HG03064 (cell line): ENCODE data around the gene TSPAN18.

Source experiments
- ATAC-seq: cut with Tn5 transposase; IDR thresholded peaks from one replicate; pipeline ENCODE4 v1.9.1; 2021; ENCODE audit warnings: low read depth; ENCODE audit not compliant: unreplicated experiment

Gene TSPAN18

GRCh38 chr11:44837661-44838060 lies 110.9 kb downstream of the TSPAN18 start:
- ATAC-seq = no peak

- ATAC-seq = no peak
Observed at GRCh38 chr11:44839458-44840084, 112.8 kb downstream of the TSPAN18 start.

GRCh38 chr11:44840085-44840478 lies 113.3 kb downstream of the TSPAN18 start:
- ATAC-seq = no peak

- ATAC-seq = no peak
Observed at GRCh38 chr11:44840521-44841251, 113.9 kb downstream of the TSPAN18 start.

- ATAC-seq = no peak
Observed at GRCh38 chr11:44842220-44842619, 115.5 kb downstream of the TSPAN18 start.

- no peak for ATAC-seq
Observed at GRCh38 chr11:44846852-44847251, 120.1 kb downstream of the TSPAN18 start.

GRCh38 chr11:44847316-44847715 lies 120.6 kb downstream of the TSPAN18 start:
- no peak for ATAC-seq

GRCh38 chr11:44848203-44848962 lies 121.6 kb downstream of the TSPAN18 start:
- no peak for ATAC-seq

GRCh38 chr11:44848963-44849350 lies 122.2 kb downstream of the TSPAN18 start:
- no peak for ATAC-seq

GRCh38 chr11:44849424-44849823 lies 122.7 kb downstream of the TSPAN18 start:
- no peak for ATAC-seq

GRCh38 chr11:44849922-44850321 lies 123.2 kb downstream of the TSPAN18 start:
- no peak for ATAC-seq

- ATAC-seq = no peak
Observed at GRCh38 chr11:44851496-44851895, 124.7 kb downstream of the TSPAN18 start.

- no peak for ATAC-seq
Observed at GRCh38 chr11:44852159-44852747, 125.5 kb downstream of the TSPAN18 start.

GRCh38 chr11:44852952-44853351 lies 126.2 kb downstream of the TSPAN18 start:
- no peak for ATAC-seq

GRCh38 chr11:44853666-44854065 lies 126.9 kb downstream of the TSPAN18 start:
- ATAC-seq = no peak

- no peak for ATAC-seq
Observed at GRCh38 chr11:44854086-44854485, 127.3 kb downstream of the TSPAN18 start.

- no peak for ATAC-seq
Observed at GRCh38 chr11:44854741-44855492, 128.2 kb downstream of the TSPAN18 start.

GRCh38 chr11:44855493-44855849 lies 128.7 kb downstream of the TSPAN18 start:
- ATAC-seq = no peak

GRCh38 chr11:44857490-44858090 lies 130.8 kb downstream of the TSPAN18 start:
- ATAC-seq = no peak
